ENCODE measurements around the gene PARP6.
"Not testable (repeated sequence)": the region's sequence is repeated elsewhere in the genome, so short reads cannot be mapped to it uniquely, and the experiment has no call there.

Gene PARP6

DNA sequence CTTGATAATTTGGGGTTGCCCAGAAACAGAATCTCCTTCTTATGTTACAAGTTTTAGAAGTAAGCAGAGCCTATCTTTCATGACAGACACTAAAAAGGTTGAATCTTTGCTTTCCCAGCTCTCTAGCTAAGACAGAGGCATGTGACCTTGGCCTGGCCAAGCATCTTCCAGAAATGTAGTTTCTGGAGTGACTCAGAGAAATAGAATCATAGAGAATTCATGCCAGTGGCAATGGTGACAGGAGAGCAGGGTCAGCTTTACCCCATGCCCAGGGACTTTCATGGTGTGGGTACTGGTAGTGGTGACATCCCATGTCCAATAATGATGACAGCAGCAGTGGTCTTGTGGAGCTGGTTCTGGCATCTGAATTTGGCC, 4.0 kb upstream of the PARP6 start:
- DNase-seq: no peak

DNA sequence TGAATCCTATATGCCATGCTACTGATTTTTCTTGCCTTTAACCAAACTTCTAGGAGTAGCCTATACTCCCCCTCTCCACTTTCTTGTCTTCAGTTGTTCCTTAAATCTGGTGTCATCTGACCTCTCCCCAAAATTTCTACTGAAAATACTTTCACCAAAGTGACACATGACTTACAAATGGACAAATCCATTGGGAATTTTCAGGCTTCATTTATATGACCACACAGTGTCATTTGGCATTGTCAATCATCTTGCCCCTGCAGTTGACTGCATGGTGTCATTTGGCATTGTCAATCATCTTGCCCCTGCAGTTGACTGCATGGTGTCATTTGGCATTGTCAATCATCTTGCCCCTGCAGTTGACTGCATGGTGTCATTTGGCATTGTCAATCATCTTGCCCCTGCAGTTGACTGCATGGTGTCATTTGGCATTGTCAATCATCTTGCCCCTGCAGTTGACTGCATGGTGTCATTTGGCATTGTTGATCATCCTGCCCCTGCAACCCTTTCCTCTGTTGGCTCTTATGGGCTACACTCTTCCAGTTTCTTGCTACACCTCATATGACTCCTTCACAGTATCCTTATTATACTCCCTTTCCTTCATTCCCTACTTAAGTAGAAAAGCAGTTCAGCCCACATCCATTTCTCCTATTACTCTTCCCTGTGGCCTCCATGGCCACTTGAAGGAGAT, 3.4 kb upstream of the PARP6 start:
- not testable (repeated sequence) for DNase-seq

DNA sequence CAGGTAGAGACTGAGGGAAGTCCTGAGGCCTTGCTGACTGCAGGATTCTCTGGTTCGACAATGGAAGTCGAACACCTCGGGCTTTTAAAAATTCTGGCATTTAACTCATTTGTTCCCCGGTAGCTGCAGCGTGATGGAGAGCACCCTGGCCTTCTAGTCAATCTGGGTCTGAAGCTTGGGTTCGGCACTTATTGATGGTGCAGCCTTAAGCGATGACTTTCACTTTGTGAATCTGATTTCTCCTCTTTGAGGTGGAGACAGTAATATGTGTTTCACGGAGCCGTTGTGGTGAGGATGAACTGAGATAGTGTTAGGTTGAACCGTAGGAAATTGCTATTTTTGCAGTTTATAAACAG, 621 bp upstream of the PARP6 start:
- no peak for DNase-seq

DNA sequence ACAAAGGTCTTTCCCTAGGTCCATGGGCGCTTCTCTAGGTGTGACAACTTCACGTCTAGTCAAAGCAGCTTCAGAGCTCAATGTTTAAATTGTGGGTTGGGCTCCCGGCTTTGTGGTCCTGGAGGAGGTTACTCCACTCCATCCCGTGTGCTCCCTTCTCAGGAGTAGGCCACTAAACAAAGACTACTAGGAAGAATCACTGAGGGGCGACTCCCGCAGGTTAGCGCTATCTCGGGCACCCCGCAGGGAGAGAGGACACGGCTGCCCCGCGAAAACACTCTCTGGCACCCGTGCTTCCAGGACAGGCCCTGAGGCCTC, 500 bp downstream of the PARP6 start:
- DNase-seq: no peak

DNA sequence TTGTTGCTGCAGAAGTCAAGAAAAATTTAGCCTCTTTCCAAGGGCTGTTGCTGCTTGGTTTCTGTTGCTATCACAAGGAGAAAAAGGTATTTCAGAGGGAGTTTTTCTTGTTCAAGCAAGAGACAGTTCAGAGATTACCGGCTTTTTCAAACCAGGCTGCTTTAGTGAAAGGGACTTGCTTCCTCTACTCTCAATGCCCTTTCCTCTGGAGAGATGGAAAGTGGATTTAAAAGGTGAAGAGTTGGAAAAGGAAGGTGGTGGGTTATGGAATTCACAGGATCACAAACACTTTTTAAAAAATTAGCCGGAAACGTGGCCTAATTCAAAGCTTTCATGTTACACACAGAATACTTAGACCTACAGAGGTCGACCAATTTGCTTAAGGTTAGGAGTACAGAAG, 1.1 kb downstream of the PARP6 start:
- DNase-seq: no peak

DNA sequence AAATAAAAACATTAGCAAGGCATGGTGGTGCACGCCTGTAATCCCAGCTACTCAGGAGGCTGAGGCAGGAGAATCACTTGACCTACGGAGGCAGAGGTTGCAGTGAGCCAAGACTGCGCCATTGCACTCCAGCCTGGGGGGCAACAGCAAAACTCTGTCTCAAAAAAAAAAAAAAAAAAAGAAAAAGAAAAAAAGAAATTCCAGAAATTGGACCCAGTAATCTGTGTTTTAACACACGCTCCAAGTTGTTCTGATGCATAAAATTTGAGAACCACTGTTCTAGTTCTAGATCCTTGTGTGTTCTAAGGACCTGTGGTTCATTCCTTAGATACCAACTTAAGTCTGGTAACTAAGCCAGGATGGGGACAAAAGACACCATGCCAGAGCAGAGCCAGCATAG, 2.6 kb downstream of the PARP6 start:
- DNase-seq: no peak

DNA sequence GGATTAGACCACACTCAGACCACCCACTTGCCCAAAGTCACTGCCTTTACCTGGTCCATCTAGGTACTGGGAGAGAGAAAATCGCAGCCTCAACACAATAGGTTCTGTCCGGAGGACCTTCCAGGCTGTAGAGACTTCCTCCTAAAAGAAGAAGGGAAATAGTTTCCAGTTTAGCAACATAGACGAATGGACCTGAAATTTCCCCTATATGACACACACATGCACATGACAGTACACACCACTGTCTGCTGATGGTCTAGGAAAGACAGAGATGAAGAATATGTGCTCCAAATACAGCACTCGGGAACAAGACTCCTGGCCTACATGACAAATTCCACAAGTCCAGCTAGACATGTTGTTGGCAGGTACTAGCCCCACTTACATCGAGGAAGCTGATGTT, 7.3 kb downstream of the PARP6 start:
- no peak for DNase-seq

DNA sequence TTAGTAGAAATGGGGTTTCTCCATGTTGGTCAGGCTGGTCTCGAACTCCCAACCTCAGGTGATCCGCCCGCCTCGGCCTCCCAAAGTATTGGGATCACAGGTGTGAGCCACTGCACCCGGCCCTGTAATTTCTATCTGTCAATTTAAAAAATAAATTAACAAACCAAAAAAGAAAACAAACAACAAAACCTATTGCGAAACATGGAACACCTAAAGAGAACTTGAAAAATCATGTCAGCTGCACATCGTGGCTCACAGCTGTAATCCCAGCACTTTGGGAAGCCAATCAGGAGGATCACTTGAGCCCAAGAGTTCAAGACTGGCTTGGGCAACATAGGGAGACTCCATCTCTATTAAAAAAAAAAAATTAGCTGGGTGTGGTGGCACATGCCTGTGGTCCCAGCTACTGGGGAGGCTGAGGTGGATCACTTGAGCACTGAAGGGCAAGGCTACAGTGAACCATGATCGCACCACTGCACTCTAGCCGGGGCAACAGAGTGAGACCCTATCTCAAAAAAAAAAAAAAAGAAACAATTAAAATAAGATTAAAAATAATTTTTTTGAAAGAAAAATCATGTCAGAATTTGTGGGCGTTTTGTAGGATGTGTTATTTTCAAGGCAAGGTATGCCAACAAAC, 19.6 kb downstream of the PARP6 start:
- DNase-seq: no peak

DNA sequence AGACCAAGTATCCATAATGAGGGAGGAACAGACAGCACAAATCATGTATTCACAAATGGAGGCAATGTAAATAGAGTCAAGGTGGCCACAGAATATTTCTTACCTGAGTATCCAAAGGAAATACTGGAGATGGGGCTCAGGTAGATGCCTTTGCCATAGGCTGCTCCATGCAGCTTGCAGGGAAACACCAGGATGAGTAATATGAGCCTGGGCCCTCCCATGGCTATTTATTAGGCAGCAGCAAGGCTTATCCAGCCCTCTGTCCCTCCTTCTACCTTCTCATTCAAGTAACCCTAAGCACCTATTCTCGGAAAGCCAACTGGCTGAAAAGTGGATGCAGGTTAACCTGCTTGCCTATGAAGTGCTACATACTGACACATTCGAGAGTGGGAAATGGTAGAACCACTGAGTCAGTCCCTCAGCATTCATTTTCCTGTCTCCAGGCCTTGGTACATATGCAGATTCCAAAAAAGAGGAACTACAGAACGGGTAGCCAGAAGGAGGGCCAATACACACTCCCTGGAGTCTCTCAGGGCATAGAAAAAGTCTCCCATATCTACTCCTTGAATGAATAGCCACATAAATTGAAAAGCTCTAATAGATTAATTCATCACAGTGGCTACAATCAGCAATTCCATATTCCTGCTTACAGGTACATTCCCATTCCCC, 23.1 kb downstream of the PARP6 start:
- no peak for DNase-seq

DNA sequence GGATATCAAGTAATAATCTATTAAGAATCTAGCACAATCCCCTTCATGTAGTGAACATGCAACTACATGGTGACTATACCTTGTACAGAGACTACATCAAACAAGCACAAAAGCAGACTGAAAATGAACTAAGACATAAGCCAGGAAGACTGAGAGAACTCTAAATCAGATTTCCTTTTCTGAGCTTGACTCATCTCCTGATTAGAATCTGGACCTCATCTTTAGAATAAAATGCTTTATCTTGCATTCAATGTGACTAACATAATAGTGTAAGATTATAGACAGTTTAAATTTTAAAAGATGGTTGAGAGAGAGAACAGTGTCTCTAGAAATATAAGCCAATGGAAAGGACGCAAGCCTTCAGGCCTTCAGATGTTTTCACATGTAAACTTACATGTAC, 23.8 kb downstream of the PARP6 start:
- no peak for DNase-seq

DNA sequence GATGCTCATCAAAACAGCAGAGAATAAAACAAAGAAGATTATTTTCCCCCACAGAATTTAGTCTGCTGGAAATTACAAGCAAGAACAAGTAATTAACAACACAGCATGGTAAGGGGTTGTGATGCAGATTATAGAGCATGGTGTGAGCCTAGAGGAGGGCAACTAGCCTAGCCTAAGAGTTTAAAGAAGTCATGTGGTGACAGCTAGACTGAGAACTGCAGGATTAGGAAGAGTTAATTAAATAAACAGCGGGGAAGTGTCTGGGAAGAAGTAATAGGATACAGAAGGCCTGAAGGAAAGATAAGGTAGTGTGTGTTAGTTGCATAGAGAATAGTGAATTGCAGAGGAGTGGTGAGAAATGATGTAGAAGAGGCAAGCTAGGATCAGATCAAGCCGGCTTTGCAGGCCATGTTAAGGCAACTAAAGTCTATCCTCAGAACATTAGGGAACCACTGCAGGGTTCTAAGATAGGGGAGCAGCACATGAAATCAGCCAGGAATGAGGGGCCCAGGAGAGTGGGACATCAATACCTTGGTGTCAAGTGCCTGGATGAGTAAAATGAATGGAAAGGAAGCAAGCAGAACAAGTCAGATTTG, 29.5 kb downstream of the PARP6 start:
- DNase-seq: no peak

DNA sequence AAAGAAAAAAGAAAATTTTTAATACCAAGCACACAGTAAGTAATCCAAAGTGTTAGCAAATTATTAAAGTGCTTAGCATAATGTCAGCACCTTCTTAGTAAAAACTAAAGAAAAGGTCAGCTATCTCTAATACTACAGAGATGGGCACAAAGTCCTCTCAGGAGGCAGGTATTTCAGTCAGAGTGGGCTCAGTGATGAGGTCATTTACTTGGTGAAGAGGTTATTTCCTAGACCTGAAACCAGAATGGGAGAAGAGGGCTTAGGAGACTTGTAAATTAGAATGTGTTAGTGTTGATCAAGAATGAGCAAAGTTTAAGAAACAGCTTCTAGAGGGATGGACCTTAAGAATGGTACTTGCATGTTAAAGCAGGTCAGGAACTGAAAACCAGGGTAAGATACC, 32.7 kb downstream of the PARP6 start:
- no peak for DNase-seq

DNA sequence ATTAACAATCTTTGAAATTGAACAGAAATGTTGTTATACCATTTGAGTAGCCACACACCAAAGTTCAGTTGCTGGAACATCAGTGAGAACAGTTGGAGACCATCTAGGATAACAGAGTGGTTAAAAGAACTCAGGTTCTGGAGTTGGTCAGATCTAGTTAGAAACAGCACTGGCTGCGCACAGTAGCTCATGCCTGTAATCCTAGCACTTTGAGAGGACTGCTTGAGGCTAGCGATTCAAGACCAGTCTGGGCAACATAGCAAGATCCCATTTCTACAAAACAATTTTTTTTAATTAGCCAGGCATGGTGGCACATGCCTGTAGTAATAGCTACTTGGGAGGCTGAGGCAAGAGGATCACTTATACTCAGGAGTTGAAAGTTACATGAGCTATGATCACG, 33.8 kb downstream of the PARP6 start:
- no peak for DNase-seq

DNA sequence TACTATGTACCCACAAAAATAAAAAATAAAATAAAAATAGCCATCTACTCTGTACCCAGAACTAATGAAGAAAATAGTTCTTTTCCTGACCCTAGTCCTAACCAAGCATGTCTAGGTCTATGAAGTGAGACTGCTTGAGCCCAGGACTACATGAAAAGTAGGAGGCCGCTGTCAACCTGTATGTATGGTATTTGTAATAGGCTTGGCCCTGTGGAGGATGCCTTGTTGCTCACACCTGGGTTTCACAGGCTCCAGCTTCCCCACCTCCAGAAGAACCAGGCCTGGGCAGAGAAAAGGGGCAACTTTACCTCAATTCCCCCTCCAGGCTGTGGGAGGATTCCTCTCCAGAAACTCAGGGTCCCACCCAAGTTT, 34.5 kb downstream of the PARP6 start:
- no peak for DNase-seq

DNA sequence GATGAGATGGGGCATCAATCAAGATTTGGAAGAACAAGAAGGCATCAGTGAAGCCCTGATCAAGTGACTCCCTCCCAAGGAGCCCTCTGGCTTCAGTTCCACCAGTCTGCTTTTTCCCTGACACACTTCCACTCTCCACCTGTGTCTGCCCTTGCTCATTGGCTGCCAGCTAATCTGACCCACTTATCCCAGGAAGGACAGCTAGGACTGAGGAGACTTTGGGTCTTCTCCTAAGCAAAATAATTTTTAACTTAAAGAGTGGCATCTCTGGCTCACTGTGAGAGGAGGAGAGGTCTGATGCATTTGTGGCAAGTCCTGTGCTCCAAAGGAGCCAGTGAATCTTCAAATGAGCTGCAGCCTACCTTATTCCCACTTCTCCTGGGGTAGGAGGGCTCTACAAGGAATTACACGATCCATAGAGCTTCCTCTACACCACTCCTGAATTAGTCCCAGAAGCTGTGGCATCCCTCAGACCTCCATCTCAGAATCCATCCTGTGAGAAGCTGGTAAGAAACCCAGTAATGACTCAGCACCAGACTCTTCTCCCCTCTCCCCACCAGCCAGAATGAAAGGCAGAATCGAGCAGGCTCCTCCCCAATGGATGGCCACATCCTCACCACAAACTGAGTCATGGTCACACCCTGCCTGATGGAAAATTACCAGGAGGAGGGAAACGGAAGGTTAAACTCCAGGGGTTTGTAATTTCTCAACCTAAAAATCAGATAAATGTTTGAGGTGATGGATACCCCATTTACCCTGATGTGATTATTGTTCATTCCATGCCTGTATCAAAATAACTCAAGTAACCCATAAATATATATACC, 35.1 kb downstream of the PARP6 start:
- peak; percentile 46 for DNase-seq

DNA sequence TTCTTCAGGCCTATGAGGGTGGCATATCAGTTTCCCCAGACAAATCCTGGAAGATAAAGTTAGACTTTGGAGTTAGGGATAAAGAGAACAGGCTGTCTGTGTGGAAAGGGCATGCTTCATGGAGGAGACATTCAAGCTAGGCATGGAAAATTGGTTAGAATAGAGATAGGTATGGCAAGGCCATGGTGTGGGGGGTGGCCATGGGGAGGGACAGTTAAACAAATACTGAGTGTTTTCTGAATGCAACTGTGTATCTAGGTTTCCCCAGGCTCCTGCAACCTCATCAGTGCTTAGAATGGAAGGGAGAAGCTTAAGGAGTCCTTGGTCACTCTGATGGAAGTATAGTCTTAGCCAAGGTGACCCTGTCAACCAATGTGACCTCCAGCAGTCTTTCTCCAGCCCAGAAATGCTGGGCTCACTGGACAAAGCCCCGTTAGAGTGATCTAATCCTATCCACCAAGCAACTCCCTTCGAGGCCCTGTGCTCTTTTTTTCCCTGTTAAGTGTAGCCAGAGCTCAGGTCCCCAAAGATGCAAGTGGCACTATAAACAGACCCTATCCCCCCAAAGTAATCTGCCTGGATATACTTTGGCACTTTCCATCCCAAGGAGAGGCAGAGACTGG, 35.9 kb downstream of the PARP6 start:
- DNase-seq: no peak

DNA sequence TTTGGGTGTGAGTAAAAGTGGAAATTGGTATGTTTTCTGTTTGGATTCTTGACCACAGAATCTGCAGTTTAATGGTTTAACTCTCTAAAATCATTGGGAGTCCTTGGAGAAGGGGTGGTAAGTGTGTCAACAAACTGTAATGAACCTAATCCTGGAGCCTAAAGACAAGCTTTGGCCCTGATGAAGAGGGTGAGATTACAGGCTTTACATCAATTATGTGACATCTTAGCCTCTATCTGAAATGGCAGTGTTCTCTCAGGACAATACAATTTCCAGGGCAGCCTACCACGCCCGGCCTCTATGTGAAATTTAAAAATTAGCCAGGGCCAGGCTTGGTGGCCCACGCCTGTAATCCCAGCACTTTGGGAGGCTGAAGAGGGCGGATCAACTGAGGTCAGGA, 37.1 kb downstream of the PARP6 start:
- no peak for DNase-seq

DNA sequence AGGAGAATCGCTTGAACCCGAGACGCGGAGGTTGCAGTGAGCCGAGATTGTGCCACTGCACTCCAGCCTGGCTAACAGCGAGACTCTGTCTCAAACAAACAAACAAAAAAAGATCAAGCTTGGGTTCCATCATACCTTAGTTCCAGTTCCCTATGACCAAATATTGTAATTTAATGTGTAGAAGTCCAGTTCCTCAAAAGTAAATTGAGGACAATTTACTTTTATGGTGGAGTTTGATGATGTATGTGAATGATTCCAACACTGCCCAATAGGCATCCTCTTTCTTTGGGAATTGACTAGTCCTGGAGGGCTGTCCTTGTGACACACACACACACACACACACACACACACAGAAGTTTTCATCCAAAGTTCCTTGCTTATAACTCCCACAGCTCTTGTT, 38.6 kb downstream of the PARP6 start:
- no peak for DNase-seq

DNA sequence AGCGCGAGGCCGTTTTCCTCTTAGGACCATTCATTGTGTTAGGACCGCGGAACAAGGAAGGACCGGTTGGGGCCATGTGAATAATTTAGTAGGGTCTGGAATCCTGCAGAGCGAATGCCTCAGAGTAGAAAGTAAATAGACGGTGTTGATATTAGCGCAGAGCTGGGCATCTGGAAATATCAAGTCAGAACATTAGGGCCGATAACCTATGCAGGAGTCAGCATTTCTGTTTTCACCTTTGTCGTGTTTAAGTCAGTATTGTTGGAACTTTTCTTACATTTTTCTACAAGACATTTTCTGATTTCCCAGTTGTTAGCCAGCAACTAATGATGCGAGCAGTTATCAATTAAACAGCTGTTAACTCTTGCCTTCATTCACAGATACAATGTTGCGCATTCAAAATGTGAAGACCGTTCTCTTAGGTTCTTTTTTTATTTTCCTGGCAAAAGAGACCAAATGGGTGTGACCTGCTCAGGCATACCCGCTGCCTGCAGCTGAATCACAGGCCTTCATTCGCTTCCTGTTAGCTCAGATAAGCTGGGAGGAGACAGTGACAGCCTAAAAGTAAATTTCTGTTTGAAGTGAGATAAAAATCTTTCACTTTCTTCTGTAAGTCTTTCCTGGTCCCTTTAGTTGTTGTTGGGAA, 40.4 kb downstream of the PARP6 start:
- peak; percentile 77 for DNase-seq

DNA sequence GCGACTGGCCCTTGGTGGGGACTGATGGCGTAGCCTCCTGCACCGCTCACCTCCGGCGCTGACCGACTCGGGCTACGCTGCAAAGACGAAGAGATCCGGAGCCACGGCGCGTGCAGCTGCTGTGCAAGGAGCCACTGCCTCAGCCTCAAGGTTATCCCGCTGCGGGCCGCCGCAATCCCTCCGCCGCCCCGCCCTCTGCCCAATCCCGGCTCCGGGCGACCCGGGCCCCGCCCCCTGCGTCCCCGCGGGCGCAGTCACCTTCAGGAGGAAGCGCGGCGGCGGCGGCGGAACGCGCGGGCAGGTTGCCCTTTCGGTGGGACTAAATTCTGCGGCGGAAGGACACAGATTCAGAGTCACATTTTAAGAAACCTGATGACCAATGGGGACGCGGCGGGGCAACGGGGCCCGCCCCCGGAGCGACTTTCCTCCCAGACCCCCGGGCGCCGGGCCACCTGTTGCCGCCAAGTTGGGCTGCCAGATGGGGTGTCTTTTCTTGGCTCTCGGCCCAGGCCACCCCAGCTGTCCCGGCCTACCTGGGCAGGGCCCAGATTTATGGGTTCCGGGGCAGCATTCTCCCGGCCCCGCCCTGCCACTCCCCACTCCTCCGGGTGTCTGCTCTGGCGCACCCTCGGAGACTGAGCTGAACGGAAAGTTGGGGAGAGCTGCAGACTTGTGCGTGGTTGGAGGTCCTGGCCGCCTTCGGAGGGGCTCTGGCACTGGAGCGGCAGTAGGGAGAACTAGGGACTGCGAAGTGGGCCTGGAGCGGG, 41.1 kb downstream of the PARP6 start, which contains the start of gene PKM:
PKM (minus strand) TSS at position 125 of the 767 bp plus-strand sequence. CDS start 12,093 bp downstream, outside the sequence.
- peak; percentile 95 for DNase-seq

All from CD4-positive, alpha-beta T cell treated with Interleukin-17A for 1 hour (primary cell).